K562 (cell line): ENCODE results near the gene ARHGEF7. TPM values are rescaled to one million over a fixed set of nuclear protein-coding genes. Genes with fewer than 3 reads are reported as not detected.

Experiments used
- BMI1 ChIP-seq: fragments of 150-350 bp; IDR thresholded peaks from 2 replicates; pipeline ENCODE4 v1.6.1; 2014; ENCODE audit warnings: low read length
- C11orf30 ChIP-seq: fragments of 450-650 bp; IDR thresholded peaks from 2 replicates; pipeline ENCODE4 v1.6.1; 2016; ENCODE audit warnings: low read depth, mild to moderate bottlenecking
- DIDO1 ChIP-seq: fragments of 450-650 bp; IDR thresholded peaks from 2 replicates; pipeline ENCODE4 v1.6.1; 2016; ENCODE audit warnings: low read depth, missing biosample characterization, missing genetic modification characterization
- EHMT2 ChIP-seq: fragments of 450-650 bp; IDR thresholded peaks from 2 replicates; pipeline ENCODE4 v1.6.1; 2018; ENCODE audit warnings: antibody characterized with exemption
- FIP1L1 ChIP-seq: fragments of 200-400 bp; formaldehyde crosslinking; IDR thresholded peaks from 2 replicates; pipeline ENCODE4 v1.6.1; 2018; ENCODE audit warnings: mild to moderate bottlenecking, low read depth, low read length; ENCODE audit not compliant: poor library complexity, severe bottlenecking
- IRF2 ChIP-seq: sonication (generic); formaldehyde crosslinking; IDR thresholded peaks from 2 replicates; pipeline ENCODE4 v1.8.1; 2022; ENCODE audit warnings: mild to moderate bottlenecking, missing genetic modification reagents
- KLF6 ChIP-seq: fragments of 250-450 bp; sonication (Bioruptor Pico); IDR thresholded peaks from 2 replicates; pipeline ENCODE4 v1.4.0; 2020; ENCODE audit warnings: mild to moderate bottlenecking, moderate library complexity, borderline replicate concordance
- MAFG ChIP-seq: fragments of 450-650 bp; conservative IDR thresholded peaks from 2 replicates; pipeline ENCODE4 v1.6.1; 2016; ENCODE audit warnings: missing genetic modification characterization, missing compliant biosample characterization
- POLR2A ChIP-seq: fragments of 450-650 bp; conservative IDR thresholded peaks from 2 replicates; pipeline ENCODE4 v1.6.1; 2016
- ZNF764 ChIP-seq: fragments of 250-450 bp; sonication (Bioruptor Pico); IDR thresholded peaks from 2 replicates; pipeline ENCODE4 v1.4.0; 2020; ENCODE audit warnings: low read depth, mild to moderate bottlenecking, moderate library complexity
- ZNF780A ChIP-seq: fragments of 250-450 bp; sonication (Bioruptor Pico); IDR thresholded peaks from 2 replicates; pipeline ENCODE4 v1.5.0; 2021; ENCODE audit warnings: mild to moderate bottlenecking
- polyA plus RNA-seq, 8 experiments: library from polyadenylated mRNA; depleted of rRNA in 4 of 8; stranded (reverse) in 5 of 8; unstranded in 3 of 8; fragments of >200 nt; fragmentation: Nextera tagmentation in 2 of 8; fragmentation: Illumina TruSeq in 1 of 8; extraction: Ambion mirVana in 2 of 8; extraction: Trizol in 1 of 8; gene quantifications; 2 replicates each; pipeline versions ENCODE4 v1.2.1 to v1.2.3, GENCODE V29; 2011 to 2014; ENCODE audit warnings: inconsistent platforms in 1 of 8, missing spikeins in 1 of 8
- total RNA-seq, 7 experiments: library from RNA; depleted of rRNA in 6 of 7; stranded (reverse); fragments of >200 nt in 6 of 7; fragmentation: Illumina TruSeq in 2 of 7; extraction: Trizol in 2 of 7; gene quantifications; 2 replicates each; pipeline versions ENCODE4 v1.2.1 to v1.2.3, GENCODE V29; 2011 to 2021; ENCODE audit warnings: low replicate concordance in 1 of 7
- TF ChIP-seq, protein P1 (sequence below): sonication (generic); formaldehyde crosslinking; IDR thresholded peaks from 2 replicates; pipeline ENCODE4 v1.9.0; 2022; ENCODE audit warnings: mild to moderate bottlenecking, missing genetic modification reagents
- TF ChIP-seq, protein P2 (sequence below): fragments of 250-450 bp; sonication (Bioruptor Pico); IDR thresholded peaks from 2 replicates; pipeline ENCODE4 v1.6.1; 2021; ENCODE audit warnings: mild to moderate bottlenecking
- TF ChIP-seq, protein P3 (sequence below): fragments of 250-450 bp; sonication (Bioruptor Pico); IDR thresholded peaks from 2 replicates; pipeline ENCODE4 v1.5.0; 2022; ENCODE audit warnings: mild to moderate bottlenecking

Gene ARHGEF7
- total and polyA plus RNA-seq, 9 of the 15 experiments (the other 6 are each of a cell fraction or from before 2014, with no cell fraction given): 2.1 to 26.8 (median 17.5) TPM

DNA sequence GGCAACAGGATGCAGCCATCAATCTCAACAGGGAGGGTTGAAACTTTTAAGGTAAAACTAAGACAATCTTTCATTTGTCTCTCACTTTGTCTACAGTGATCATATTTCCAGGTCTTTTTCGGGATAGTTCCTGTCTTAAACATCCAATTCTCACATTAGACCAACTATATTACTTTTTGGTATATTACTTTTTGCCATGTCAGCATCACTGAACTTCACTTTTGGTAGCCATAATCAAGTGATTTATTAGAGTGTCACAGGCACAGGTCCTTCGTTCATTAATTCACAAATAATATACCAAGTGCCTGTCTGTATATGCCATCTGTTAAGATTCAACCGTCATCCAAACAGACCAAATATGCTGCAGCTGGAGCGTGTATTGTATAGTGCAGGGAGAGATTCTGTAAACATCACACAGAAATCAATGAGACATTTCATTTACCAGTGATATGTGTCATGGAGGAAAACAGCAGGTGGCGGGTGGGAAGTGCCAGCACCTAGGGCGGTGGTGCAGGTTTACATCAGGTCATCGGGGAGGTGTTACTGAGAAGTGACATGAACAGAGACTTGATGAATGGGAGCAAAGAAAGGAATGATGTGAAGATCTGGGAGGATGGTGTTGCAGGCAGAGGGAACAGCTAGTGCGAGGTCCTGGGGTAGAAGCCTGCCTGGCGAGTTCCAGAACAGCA, 24.9 kb downstream of the ARHGEF7 start (continued):
- TF ChIP-seq ZNF780A (CRISPR knock-in tag) (no peak), MAFG (tag) (peak; percentile 59; the same call in 1 of the 2 replicates), KLF6 (CRISPR knock-in tag) (no peak), ZNF764 (CRISPR knock-in tag) (no peak), FIP1L1 (no peak), BMI1 (no peak), IRF2 (CRISPR knock-in tag) (no peak), C11orf30 (peak; percentile 56; the same call in 1 of the 2 replicates), DIDO1 (tag) (no peak), EHMT2 (no peak), POLR2A (no peak)
- TF ChIP-seq, protein P1, sequence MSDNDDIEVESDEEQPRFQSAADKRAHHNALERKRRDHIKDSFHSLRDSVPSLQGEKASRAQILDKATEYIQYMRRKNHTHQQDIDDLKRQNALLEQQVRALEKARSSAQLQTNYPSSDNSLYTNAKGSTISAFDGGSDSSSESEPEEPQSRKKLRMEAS (CRISPR knock-in tag): no peak
- TF ChIP-seq, protein P2, sequence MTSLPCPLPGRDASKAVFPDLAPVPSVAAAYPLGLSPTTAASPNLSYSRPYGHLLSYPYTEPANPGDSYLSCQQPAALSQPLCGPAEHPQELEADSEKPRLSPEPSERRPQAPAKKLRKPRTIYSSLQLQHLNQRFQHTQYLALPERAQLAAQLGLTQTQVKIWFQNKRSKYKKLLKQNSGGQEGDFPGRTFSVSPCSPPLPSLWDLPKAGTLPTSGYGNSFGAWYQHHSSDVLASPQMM (CRISPR knock-in tag): no peak
- TF ChIP-seq, protein P3, sequence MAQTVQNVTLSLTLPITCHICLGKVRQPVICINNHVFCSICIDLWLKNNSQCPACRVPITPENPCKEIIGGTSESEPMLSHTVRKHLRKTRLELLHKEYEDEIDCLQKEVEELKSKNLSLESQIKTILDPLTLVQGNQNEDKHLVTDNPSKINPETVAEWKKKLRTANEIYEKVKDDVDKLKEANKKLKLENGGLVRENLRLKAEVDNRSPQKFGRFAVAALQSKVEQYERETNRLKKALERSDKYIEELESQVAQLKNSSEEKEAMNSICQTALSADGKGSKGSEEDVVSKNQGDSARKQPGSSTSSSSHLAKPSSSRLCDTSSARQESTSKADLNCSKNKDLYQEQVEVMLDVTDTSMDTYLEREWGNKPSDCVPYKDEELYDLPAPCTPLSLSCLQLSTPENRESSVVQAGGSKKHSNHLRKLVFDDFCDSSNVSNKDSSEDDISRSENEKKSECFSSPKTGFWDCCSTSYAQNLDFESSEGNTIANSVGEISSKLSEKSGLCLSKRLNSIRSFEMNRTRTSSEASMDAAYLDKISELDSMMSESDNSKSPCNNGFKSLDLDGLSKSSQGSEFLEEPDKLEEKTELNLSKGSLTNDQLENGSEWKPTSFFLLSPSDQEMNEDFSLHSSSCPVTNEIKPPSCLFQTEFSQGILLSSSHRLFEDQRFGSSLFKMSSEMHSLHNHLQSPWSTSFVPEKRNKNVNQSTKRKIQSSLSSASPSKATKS (CRISPR knock-in tag): no peak
